GM21529 (cell line): ENCODE results near the gene NAGLU.
A peak's percentile ranks its signal among the peaks of the same experiment; 100 is the strongest.

Experiments
- ATAC-seq: cut with Tn5 transposase; IDR thresholded peaks from one replicate; pipeline ENCODE4 v1.9.1; 2021; ENCODE audit not compliant: unreplicated experiment

Gene NAGLU

GRCh38 chr17:42586514-42587230 is 50.6 kb downstream of the NAGLU start:
- ATAC-seq, result peak; percentile 56

- no peak for ATAC-seq
These were observed 54.8 kb downstream of the NAGLU start for GRCh38 chr17:42590886-42591285.

- ATAC-seq, result no peak
These were observed 55.4 kb downstream of the NAGLU start for GRCh38 chr17:42591411-42591810.
